Endothelial cell (in vitro differentiated cells): Measurements from ENCODE around the gene SLC32A1. TPM values are rescaled to one million over a fixed set of nuclear protein-coding genes. Genes with fewer than 3 reads are reported as not detected.
A peak's percentile ranks its signal among the peaks of the same experiment; 100 is the strongest.

Experiments
- DNase-seq: peaks from one replicate; pipeline ENCODE4 v3.0.0; 2021; ENCODE audit warnings: low spot score
- H3K27ac Mint-ChIP-seq: one replicate; pipeline ENCODE4 v1.8.0; 2021; ENCODE audit warnings: mixed read lengths, inconsistent platforms; ENCODE audit not compliant: unreplicated experiment
- H3K27me3 Mint-ChIP-seq: one replicate; pipeline ENCODE4 v1.8.0; 2021; ENCODE audit warnings: mild to moderate bottlenecking, moderate library complexity, mixed read lengths, inconsistent platforms; ENCODE audit not compliant: unreplicated experiment
- H3K36me3 Mint-ChIP-seq: one replicate; pipeline ENCODE4 v1.8.0; 2021; ENCODE audit warnings: mild to moderate bottlenecking, low read depth, mixed read lengths, inconsistent platforms; ENCODE audit not compliant: unreplicated experiment
- H3K4me1 Mint-ChIP-seq: one replicate; pipeline ENCODE4 v1.8.0; 2021; ENCODE audit warnings: mild to moderate bottlenecking, mixed read lengths, inconsistent platforms; ENCODE audit not compliant: unreplicated experiment
- H3K4me3 Mint-ChIP-seq: one replicate; pipeline ENCODE4 v1.8.0; 2021; ENCODE audit warnings: mild to moderate bottlenecking, mixed read lengths, inconsistent platforms; ENCODE audit not compliant: unreplicated experiment
- H3K9me3 Mint-ChIP-seq: one replicate; pipeline ENCODE4 v1.8.0; 2021; ENCODE audit warnings: mixed read lengths, inconsistent platforms; ENCODE audit not compliant: unreplicated experiment
- long read RNA-seq: library from polyadenylated mRNA; unstranded; transcript quantifications from one replicate; pipeline ENCODE4 v2.0.0, GENCODE V29; 2020; ENCODE audit not compliant: unreplicated experiment
- total RNA-seq: library from RNA; stranded (reverse); fragmentation: NEBNext Ultra II Directional; extraction: Animal tissue kit (Norgen Biotek cat#: 25700); gene quantifications from one replicate; pipeline ENCODE4 v1.2.1, GENCODE V29; 2021; ENCODE audit not compliant: unreplicated experiment
- TF ChIP-seq, protein P1 (sequence below): fragments of 200-600 bp; sonication (generic); IDR thresholded peaks from one replicate; pipeline ENCODE4 v1.5.0; 2021; ENCODE audit warnings: antibody characterized with exemption; ENCODE audit not compliant: unreplicated experiment

Gene SLC32A1, protein sequence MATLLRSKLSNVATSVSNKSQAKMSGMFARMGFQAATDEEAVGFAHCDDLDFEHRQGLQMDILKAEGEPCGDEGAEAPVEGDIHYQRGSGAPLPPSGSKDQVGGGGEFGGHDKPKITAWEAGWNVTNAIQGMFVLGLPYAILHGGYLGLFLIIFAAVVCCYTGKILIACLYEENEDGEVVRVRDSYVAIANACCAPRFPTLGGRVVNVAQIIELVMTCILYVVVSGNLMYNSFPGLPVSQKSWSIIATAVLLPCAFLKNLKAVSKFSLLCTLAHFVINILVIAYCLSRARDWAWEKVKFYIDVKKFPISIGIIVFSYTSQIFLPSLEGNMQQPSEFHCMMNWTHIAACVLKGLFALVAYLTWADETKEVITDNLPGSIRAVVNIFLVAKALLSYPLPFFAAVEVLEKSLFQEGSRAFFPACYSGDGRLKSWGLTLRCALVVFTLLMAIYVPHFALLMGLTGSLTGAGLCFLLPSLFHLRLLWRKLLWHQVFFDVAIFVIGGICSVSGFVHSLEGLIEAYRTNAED
- total RNA-seq = 3.4 TPM
- long read RNA-seq = 0 reads

DNA sequence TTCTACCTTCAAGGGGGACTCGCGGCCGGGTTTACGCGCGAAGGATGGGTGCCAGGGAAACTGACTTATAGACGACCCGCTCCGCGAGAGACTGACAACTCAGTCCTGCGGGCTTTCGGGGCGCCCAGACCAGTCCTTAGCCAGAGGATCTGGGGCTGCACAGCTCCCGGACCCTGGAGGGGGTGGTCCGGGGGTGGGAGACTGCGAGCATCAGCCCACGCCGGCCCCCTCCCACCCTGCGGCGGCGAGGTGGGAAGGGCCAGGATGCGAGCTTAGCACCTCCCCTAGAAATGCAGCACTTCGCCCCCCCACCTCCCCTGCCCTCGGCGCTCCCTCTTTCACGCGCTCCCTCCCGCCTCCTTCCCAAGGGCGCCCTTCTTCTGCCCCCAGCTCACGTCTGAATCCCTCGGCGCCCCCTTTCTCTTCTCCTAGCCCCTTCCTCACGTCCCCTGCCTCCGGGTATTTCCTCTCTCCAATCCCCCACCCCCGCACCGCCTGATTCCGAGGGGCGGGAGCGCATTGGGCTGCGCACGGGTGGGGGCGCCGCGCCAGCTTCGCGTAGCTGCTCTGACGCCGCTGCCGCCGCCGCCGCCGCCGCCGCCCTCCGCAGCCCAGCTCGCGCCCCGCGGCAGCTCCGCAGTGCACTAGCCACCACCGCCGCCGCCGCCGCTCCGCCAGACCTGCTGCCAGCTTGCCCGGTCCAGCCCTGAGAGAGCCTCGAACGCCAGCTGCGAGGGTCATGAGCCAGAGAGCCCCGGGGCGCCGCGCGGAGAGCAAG, at the start of gene SLC32A1:
Gene SLC32A1 (plus strand): TSS at position 639 of the 778 bp plus-strand sequence. CDS start 239 bp downstream, outside the sequence.
- H3K9me3 Mint-ChIP-seq = no peaks in the 10 kb centered on the region
- TF ChIP-seq, protein P1, sequence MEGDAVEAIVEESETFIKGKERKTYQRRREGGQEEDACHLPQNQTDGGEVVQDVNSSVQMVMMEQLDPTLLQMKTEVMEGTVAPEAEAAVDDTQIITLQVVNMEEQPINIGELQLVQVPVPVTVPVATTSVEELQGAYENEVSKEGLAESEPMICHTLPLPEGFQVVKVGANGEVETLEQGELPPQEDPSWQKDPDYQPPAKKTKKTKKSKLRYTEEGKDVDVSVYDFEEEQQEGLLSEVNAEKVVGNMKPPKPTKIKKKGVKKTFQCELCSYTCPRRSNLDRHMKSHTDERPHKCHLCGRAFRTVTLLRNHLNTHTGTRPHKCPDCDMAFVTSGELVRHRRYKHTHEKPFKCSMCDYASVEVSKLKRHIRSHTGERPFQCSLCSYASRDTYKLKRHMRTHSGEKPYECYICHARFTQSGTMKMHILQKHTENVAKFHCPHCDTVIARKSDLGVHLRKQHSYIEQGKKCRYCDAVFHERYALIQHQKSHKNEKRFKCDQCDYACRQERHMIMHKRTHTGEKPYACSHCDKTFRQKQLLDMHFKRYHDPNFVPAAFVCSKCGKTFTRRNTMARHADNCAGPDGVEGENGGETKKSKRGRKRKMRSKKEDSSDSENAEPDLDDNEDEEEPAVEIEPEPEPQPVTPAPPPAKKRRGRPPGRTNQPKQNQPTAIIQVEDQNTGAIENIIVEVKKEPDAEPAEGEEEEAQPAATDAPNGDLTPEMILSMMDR = no peak
- peak within 1 kb of the TSS; percentile 85 for H3K4me3 Mint-ChIP-seq
- H3K27ac Mint-ChIP-seq = peak within 1 kb of the TSS; percentile 67
- H3K27me3 Mint-ChIP-seq = peaks cover 48% of the 10 kb centered on the region
- peaks cover 14% of the 10 kb centered on the region for H3K36me3 Mint-ChIP-seq
- peak; percentile 41 for DNase-seq
- H3K4me1 Mint-ChIP-seq = peaks cover 68% of the 10 kb centered on the region

DNA sequence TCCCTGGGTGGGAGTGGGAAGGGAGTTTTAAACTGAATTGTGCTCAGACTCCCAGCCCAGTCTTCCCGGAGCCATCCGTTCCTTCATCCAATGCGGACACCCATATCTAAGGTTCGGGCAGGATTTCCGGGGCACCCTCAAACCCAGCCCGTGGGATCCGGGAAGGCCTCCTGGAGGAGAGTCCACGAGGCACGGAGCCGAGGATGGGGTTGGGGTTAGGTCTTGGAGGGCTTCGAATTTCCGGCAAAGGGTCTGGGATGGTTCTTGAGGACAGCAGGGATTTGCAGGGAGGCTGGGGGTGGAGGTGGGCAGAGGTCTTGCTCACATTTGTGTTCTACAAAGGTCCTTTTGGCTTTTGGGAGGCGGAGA, 49.5 kb upstream of the SLC32A1 start:
- no peak for DNase-seq
- Mint-ChIP-seq H3K36me3 (no peaks in the 10 kb centered on the region), H3K4me3 (peak overlapping the region; percentile 66), H3K9me3 (no peaks in the 10 kb centered on the region), H3K4me1 (peaks cover 13% of the 10 kb centered on the region), H3K27ac (peak overlapping the region; percentile 75), H3K27me3 (peaks cover 10% of the 10 kb centered on the region)
- TF ChIP-seq, protein P1 = no peak

DNA sequence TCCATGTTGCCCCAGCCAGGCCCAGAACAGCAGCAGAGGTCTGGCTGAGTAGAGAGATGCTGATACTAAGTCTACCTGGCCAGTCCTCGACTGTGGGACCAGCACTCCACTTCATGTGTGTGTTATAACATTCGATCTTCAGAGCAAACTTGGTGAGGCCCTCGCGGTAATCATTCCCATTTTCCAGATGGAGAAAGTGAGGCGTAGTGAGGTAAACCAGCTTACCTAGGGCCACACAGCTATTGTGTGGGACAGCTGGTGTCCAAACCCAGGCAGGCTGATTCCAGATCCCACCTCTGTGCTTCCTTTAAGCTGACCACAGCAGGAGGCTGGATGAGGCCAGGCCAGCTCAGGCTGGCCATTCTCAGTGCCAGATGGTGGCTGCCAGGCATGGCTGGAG, 47.7 kb upstream of the SLC32A1 start:
- peaks cover 10% of the 10 kb centered on the region for H3K27me3 Mint-ChIP-seq
- H3K4me3 Mint-ChIP-seq = no peak overlapping the region
- no peaks in the 10 kb centered on the region for H3K36me3 Mint-ChIP-seq
- DNase-seq = no peak
- peaks cover 11% of the 10 kb centered on the region for H3K4me1 Mint-ChIP-seq
- no peak overlapping the region for H3K27ac Mint-ChIP-seq
- TF ChIP-seq, protein P1 = no peak
- H3K9me3 Mint-ChIP-seq = no peaks in the 10 kb centered on the region

DNA sequence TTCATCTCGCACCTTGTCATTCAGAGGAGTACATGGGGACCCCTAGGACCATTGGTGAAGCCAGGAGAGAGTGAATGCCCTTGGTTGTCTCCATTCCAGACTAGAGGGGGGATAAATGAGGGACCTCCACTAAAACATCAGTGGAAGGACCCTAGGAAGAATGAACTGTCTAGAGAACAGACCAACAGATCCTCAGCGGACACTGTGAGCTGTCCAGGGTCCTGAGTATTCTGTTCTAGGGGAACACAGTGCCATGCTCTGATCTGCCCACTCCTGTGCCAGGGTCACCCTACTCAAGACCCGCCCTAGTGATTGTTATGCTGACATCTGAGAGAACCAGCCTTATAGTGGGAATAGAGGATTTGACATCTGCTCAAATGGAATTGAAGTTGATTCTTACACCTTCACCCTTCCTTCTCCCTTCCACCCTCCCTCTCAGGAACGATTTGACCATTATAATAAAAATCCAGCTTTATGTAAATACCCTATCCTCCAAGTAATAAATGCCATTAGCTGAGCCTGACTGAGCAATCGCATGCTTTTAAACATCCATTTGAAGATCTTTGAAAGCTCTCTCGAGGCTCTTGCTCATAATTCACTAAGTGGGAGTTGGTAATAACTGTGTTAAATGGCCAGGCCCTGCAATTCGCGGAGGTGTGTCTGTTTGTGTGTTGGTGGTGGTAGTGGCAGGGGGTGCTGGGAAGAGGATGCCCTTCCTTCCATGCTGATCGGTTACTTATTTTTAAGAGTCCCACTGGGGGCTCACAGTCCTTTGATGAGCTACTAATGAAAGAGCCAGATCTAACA, 43.6 kb upstream of the SLC32A1 start:
- H3K4me3 Mint-ChIP-seq = no peak overlapping the region
- peaks cover 2% of the 10 kb centered on the region for H3K27me3 Mint-ChIP-seq
- H3K27ac Mint-ChIP-seq = no peak overlapping the region
- peak; percentile 73 for DNase-seq
- no peaks in the 10 kb centered on the region for H3K4me1 Mint-ChIP-seq
- TF ChIP-seq, protein P1 = no peak
- H3K9me3 Mint-ChIP-seq = no peaks in the 10 kb centered on the region
- no peaks in the 10 kb centered on the region for H3K36me3 Mint-ChIP-seq
